Liver (tissue), 3 donors: ENCODE measurements around the gene UVSSA.

ENCODE experiments used
- CTCF ChIP-seq: fragments of 150-350 bp; IDR thresholded peaks from 2 replicates; pipeline ENCODE4 v1.5.1; 2017; ENCODE audit warnings: improper control_type of control experiment, low read depth, low read length; ENCODE audit not compliant: missing input control
- JUND ChIP-seq, 2 donors: IDR thresholded peaks; 2 replicates each; pipeline ENCODE4 v1.6.1; 2016; ENCODE audit warnings: antibody characterized with exemption in 2 of 2
- REST ChIP-seq: IDR thresholded peaks from 2 replicates; pipeline ENCODE4 v1.6.1; 2016; ENCODE audit warnings: antibody characterized with exemption, mild to moderate bottlenecking
- TAF1 ChIP-seq: conservative IDR thresholded peaks from 2 replicates; pipeline ENCODE4 v1.6.1; 2016; ENCODE audit warnings: antibody characterized with exemption, mild to moderate bottlenecking
- donor health status: healthy.
- donor health status: healthy.

DNA sequence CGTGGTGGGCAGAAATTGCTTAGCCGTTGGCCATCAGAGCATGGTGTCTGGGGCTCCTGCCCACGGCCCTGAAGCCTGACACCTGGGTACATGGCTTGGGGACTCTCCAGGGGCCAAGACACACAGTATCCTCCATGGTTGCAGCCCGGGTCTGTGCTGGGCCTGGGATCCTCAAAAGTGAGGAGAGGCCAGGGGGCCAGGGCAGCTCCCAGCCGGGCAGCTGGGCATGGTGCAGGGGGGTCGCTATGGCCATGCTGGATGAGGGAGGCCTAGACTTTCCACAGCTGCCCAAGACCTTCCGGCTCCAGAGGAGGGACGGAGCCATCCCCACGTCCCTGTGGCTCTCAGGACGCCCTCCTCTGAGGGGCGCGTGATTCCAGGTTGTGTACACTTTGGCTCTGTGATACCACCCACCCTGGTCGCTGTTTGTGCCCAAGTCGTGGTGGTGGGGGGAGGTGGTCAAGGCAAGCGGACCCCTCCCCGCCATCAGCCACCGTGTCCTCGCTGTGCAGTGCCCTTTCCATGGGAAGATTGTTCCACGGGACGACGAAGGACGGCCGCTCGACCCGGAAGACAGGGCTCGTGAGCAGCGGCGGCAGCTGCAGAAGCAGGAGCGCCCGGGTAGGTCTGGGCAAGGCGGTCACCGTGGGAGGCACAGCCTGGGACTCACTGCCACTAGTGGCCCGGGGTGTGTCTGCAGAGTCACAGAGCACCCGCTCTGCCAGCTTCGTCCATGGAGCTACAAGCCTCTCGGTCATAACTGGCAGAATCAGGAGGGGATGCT, 33.6 kb downstream of the UVSSA start:
- TF ChIP-seq CTCF (no peak), JUND (IDR thresholded peaks at IDR 0.05) (no peak), REST (no peak), TAF1 (no peak)
